Fibroblast of pulmonary artery (primary cell): ENCODE data around the gene EFCAB6.

ENCODE experiments used
- DNase-seq: peaks from one replicate; pipeline ENCODE4 v3.0.0-alpha.2; 2010; ENCODE audit warnings: low read depth
- H3K4me3 ChIP-seq: replicated peaks from 2 replicates; pipeline ENCODE4 v1.5.1; 2011; ENCODE audit warnings: low read depth, mild to moderate bottlenecking, control low read depth, low read length, moderate library complexity
- CTCF ChIP-seq: IDR thresholded peaks from 2 replicates; pipeline ENCODE4 v1.5.1; 2011; ENCODE audit warnings: mild to moderate bottlenecking, control low read depth, low read length, inconsistent platforms; ENCODE audit errors: missing control alignments

The EFCAB6 gene

GRCh38 chr22:43512279-43512678 lies 299.8 kb downstream of the EFCAB6 start:
- no peak for TF ChIP-seq CTCF
- no peak overlapping the region for H3K4me3 ChIP-seq
- no peak for DNase-seq

DNA sequence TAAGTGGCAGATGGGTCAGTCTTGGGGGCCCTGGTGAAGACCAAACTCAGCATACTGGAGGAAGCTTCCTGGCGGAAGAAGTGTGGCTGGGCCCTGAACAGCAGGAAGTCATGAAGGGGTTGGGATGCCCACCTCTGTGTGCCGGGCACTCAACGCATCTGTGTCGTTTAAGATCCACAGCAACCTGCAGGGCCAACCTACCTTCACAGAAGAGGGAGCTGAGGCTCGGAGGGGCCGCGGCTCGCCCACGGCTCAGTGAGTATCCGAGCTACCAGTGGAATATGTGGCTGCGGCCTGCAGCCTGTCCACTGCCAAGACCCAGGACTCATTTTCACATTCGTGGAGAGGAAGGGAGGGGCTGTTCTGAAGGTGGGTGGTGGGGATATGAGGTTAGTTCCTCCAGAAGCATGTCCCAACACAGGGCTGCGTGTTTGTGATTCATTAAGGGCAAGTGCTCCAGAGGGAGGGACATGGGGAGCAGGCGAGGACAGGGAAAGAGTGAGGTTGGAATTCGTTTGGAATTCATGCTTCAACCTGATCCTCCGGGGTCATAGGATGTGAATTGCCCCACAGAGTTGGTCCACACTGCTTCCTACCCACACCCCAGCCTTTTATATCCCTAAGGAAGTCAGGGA lies 300.7 kb downstream of the EFCAB6 start:
- no peak for TF ChIP-seq CTCF
- H3K4me3 ChIP-seq, result no peak overlapping the region
- no peak for DNase-seq

DNA sequence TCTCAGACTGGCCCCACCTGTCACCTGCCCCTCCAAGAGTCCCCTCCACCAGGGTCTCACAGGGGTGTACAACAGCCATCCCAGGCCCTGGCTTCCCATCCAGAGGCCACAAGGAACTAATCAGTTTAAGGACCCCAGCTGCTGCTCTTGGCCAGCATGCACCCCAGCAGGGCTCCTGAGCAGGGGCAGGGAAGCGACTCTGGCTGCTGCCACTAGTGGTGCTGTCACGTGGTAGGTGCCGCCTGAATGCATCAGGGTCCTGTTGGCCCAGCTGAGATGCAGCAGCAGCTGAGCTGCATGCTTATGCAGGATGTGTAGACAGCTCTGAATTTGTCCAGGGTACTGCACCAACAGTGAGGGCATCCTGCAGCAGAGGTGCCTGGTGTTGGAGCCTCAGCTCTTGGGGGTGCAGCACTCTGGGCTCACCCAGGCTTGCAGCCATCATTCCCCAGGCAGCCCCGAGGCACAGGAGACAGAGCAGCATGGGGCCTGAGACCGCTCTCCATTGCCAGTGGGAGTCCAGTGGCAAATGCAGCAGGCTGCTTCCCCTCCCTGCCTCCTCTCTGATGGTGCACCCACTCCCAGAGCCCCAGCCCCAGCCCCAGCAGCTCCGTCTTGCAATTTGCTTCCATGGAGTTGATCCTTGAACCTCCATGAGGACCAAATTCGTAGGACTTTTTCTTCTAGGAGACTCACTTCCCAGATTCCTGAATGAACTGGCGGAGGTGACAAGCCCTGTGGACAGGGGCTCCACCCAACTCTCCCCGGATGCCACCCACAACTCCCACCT lies 301.6 kb downstream of the EFCAB6 start:
- no peak overlapping the region for H3K4me3 ChIP-seq
- TF ChIP-seq CTCF, result no peak
- no peak for DNase-seq

DNA sequence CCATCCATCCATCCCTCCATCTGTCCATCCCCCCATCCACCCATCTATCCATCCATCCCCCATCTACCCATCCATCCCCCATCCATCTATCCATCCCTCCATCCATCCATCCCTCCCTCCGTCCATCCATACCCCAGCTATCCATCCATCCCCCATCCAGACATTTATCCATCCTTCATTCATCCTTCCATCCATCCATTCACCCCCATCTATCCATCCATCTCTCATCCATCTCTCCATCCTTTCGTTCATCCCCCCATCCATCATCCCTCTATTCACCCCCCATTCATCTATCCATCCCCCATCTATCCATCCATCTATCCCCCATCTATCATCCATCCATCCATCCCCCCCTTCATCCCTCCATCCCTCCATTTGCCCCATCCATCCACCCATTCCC lies 302.8 kb downstream of the EFCAB6 start:
- no peak for TF ChIP-seq CTCF
- no peak overlapping the region for H3K4me3 ChIP-seq

GRCh38 chr22:43508489-43508888 lies 303.6 kb downstream of the EFCAB6 start:
- no peak overlapping the region for H3K4me3 ChIP-seq
- no peak for DNase-seq
- TF ChIP-seq CTCF, result no peak

More for the DNA sequence above, 302.8 kb downstream of the EFCAB6 start:
- no peak for DNase-seq

GRCh38 chr22:43507235-43507634 lies 304.9 kb downstream of the EFCAB6 start:
- DNase-seq, result no peak
- no peak overlapping the region for H3K4me3 ChIP-seq
- TF ChIP-seq CTCF, result no peak
